ENCODE measurements around the gene CMC4. TPM values are rescaled to one million over a fixed set of nuclear protein-coding genes. Genes with fewer than 3 reads are reported as not detected.

Gene CMC4
- total RNA-seq, 2 experiments from 2014 or later: 5.6 to 6.5 TPM

- Mint-ChIP-seq H3K4me3 (peak within 1 kb of the TSS; percentile 95), H3K9me3 (no peaks in the 10 kb centered on the region), H3K4me1 (ENCODE audit: low read depth) (peaks cover 42% of the 10 kb centered on the region), H3K27ac (peak within 1 kb of the TSS; percentile 98), H3K36me3 (ENCODE audit: low read depth) (peaks cover 11% of the 10 kb centered on the region), H3K27me3 (no peaks in the 10 kb centered on the region)
- Histone ChIP-seq H3K27me3 (ENCODE audit: control insufficient read depth in 1 of 2, insufficient read depth in 2 of 2, low read length in 2 of 2) (no peaks in the 10 kb centered on the region), H3K4me3 (ENCODE audit: low read length) (peak within 1 kb of the TSS; percentile 88), H3K9me3 (ENCODE audit: control insufficient read depth in 1 of 2, insufficient read depth in 1 of 2, low read length in 2 of 2) (no peaks in the 10 kb centered on the region), H3K36me3 (ENCODE audit: insufficient read depth, low read length) (no peaks in the 10 kb centered on the region), H3K27ac (ENCODE audit: low read depth in 1 of 2, low read length in 2 of 2) (peak within 1 kb of the TSS; percentile 88 to 94), H3K4me1 (ENCODE audit: insufficient read depth, low read length) (peaks cover 8% of the 10 kb centered on the region)
- TF ChIP-seq CTCF (IDR thresholded peaks at IDR 0.05): no peak
- ATAC-seq (ENCODE audit: poor library complexity) (peak; percentile 86), DNase-seq (peak; percentile 87 to 98 (median 92))
- CTCF ChIA-PET: no interaction called here
- intact Hi-C loops (cut with DNase I, micrococcal nuclease): loop anchor here (1.0 to 2.0 kb wide), 3 partner anchors 44 to 46 kb away; partner anchors contain the start of genes BRCC3 (in 2 of the 2), CMC4 (in 2 of the 2) and MTCP1 (in 2 of the 2)
- POLR2A ChIA-PET: interaction anchor here (0.8 to 1.4 kb wide), 13 partner anchors 9 to 237 kb away, joined by 3 to 10 read pairs (median 4); partner anchors contain the start of genes BRCC3, RAB39B and VBP1
Measured at GRCh38 chrX:155026727-155027508, 44.0 kb downstream of the CMC4 start, which contains the start of gene FUNDC2. Gene FUNDC2 (plus strand): TSS chrX:155026844. CDS start chrX:155026939, 95 bp downstream.

GRCh38 chrX:155026420-155026726 is 44.6 kb downstream of the CMC4 start:
- Mint-ChIP-seq H3K9me3 (no peaks in the 10 kb centered on the region), H3K36me3 (ENCODE audit: low read depth) (peaks cover 11% of the 10 kb centered on the region), H3K27ac (peak overlapping the region; percentile 98), H3K4me3 (peak overlapping the region; percentile 85), H3K27me3 (no peaks in the 10 kb centered on the region), H3K4me1 (ENCODE audit: low read depth) (peaks cover 38% of the 10 kb centered on the region)
- Histone ChIP-seq H3K4me3 (ENCODE audit: low read length) (peak overlapping the region; percentile 42), H3K27me3 (ENCODE audit: control insufficient read depth in 1 of 2, insufficient read depth in 2 of 2, low read length in 2 of 2) (no peaks in the 10 kb centered on the region), H3K9me3 (ENCODE audit: control insufficient read depth in 1 of 2, insufficient read depth in 1 of 2, low read length in 2 of 2) (no peaks in the 10 kb centered on the region), H3K36me3 (ENCODE audit: insufficient read depth, low read length) (no peaks in the 10 kb centered on the region), H3K27ac (ENCODE audit: low read depth in 1 of 2, low read length in 2 of 2) (peak overlapping the region in 1 of 2 donors; percentile 48), H3K4me1 (ENCODE audit: insufficient read depth, low read length) (peaks cover 8% of the 10 kb centered on the region)
- ATAC-seq (ENCODE audit: poor library complexity): no peak
- CTCF ChIA-PET: no interaction called here
- POLR2A ChIA-PET: interaction anchor here (0.8 to 1.4 kb wide), 13 partner anchors 9 to 238 kb away, joined by 3 to 10 read pairs (median 4); partner anchors contain the start of genes BRCC3, RAB39B and VBP1
- intact Hi-C loops (cut with DNase I, micrococcal nuclease): loop anchor here (2.0 kb wide), 2 partner anchors 44 to 46 kb away; partner anchors contain the start of genes BRCC3 (in 1 of the 2), CMC4 (in 1 of the 2) and MTCP1 (in 1 of the 2)
- no peak for DNase-seq
- no peak for TF ChIP-seq CTCF (IDR thresholded peaks at IDR 0.05)

GRCh38 chrX:155023907-155024833 is 46.8 kb downstream of the CMC4 start:
- Mint-ChIP-seq H3K27ac (peak overlapping the region; percentile 74), H3K9me3 (no peaks in the 10 kb centered on the region), H3K27me3 (no peaks in the 10 kb centered on the region), H3K4me1 (ENCODE audit: low read depth) (peaks cover 25% of the 10 kb centered on the region), H3K4me3 (peak overlapping the region; percentile 17), H3K36me3 (ENCODE audit: low read depth) (peaks cover 11% of the 10 kb centered on the region)
- Histone ChIP-seq H3K9me3 (ENCODE audit: control insufficient read depth in 1 of 2, insufficient read depth in 1 of 2, low read length in 2 of 2) (no peaks in the 10 kb centered on the region), H3K4me1 (ENCODE audit: insufficient read depth, low read length) (peaks cover 8% of the 10 kb centered on the region), H3K36me3 (ENCODE audit: insufficient read depth, low read length) (no peaks in the 10 kb centered on the region), H3K27me3 (ENCODE audit: control insufficient read depth in 1 of 2, insufficient read depth in 2 of 2, low read length in 2 of 2) (no peaks in the 10 kb centered on the region), H3K27ac (ENCODE audit: low read depth in 1 of 2, low read length in 2 of 2) (no peak overlapping the region), H3K4me3 (ENCODE audit: low read length) (no peak overlapping the region)
- ATAC-seq (ENCODE audit: poor library complexity) (no peak), DNase-seq (no peak)
- no peak for TF ChIP-seq CTCF (IDR thresholded peaks at IDR 0.05)
- intact Hi-C loops (cut with DNase I, micrococcal nuclease): loop anchor here in 1 of 2 experiments (5.0 kb wide), 1 partner anchor 33 kb away; no protein-coding TSS in a partner anchor
- POLR2A ChIA-PET: no interaction called here
- CTCF ChIA-PET: no interaction called here

Data from CD4-positive, alpha-beta T cell (primary cell).